ENCODE results near the gene PLCB4. TPM values are rescaled to one million over a fixed set of nuclear protein-coding genes. Genes with fewer than 3 reads are reported as not detected.

PLCB4 gene
- polyA plus RNA-seq, 1 donor (not counting 4 experiments of a cell fraction or from before 2014, with no cell fraction given), result 4.1 TPM

GRCh38 chr20:9360431-9360830 is 291.5 kb downstream of the PLCB4 start:
- Histone ChIP-seq H3K9ac (ENCODE audit: control insufficient read depth, extremely low read depth, insufficient read depth, low read length) (no peak overlapping the region), H3K27me3 (ENCODE audit: control insufficient read depth, extremely low read depth, insufficient read depth, low read length) (no peaks in the 10 kb centered on the region), H3K4me3 (ENCODE audit: control insufficient read depth in 2 of 3, extremely low read depth in 1 of 3, insufficient read depth in 2 of 3, low read depth in 1 of 3, low read length in 3 of 3) (no peak overlapping the region), H2AFZ (ENCODE audit: control insufficient read depth, low read length) (no peak overlapping the region), H3K4me1 (ENCODE audit: control insufficient read depth, extremely low read depth, insufficient read depth, low read length) (no peaks in the 10 kb centered on the region), H3K27ac (ENCODE audit: control insufficient read depth, insufficient read depth, low read length) (no peak overlapping the region), H3K36me3 (ENCODE audit: control insufficient read depth in 2 of 2, extremely low read depth in 1 of 2, insufficient read depth in 2 of 2, low read length in 2 of 2) (no peaks in the 10 kb centered on the region), H3K4me2 (ENCODE audit: control insufficient read depth, extremely low read depth, insufficient read depth, low read depth, low read length) (no peak overlapping the region), H3K9me1 (ENCODE audit: control insufficient read depth, extremely low read depth, insufficient read depth, low read length) (no peaks in the 10 kb centered on the region), H3K79me2 (ENCODE audit: control insufficient read depth, insufficient read depth, low read length) (no peaks in the 10 kb centered on the region), H4K20me1 (ENCODE audit: control insufficient read depth, extremely low read depth, insufficient read depth, low read length) (no peaks in the 10 kb centered on the region), H3K9me3 (ENCODE audit: control insufficient read depth, low read depth, low read length) (no peaks in the 10 kb centered on the region)
- no peak for TF ChIP-seq CTCF (optimal IDR thresholded peaks at IDR 0.05 in 1 of 3, IDR thresholded peaks at IDR 0.05 in 1 of 3, conservative IDR thresholded peaks at IDR 0.05 in 1 of 3; ENCODE audit: extremely low read depth in 1 of 3, insufficient read depth in 2 of 3, low read length in 3 of 3)
- no peak for TF ChIP-seq EZH2 (IDR thresholded peaks at IDR 0.05; ENCODE audit: low read length)
- FAIRE-seq, result no peak
- dilution Hi-C loops (cut with MboI; ENCODE audit: extremely low pct_ligation_motif_present, low sequenced_read_pairs), result no loop called here
- no peak for DNase-seq (ENCODE audit: low read depth, low spot score)

GRCh38 chr20:9363673-9364072 is 294.8 kb downstream of the PLCB4 start:
- Histone ChIP-seq H3K9me3 (ENCODE audit: control insufficient read depth, low read depth, low read length) (no peaks in the 10 kb centered on the region), H3K9ac (ENCODE audit: control insufficient read depth, extremely low read depth, insufficient read depth, low read length) (no peak overlapping the region), H3K4me2 (ENCODE audit: control insufficient read depth, extremely low read depth, insufficient read depth, low read depth, low read length) (no peak overlapping the region), H3K9me1 (ENCODE audit: control insufficient read depth, extremely low read depth, insufficient read depth, low read length) (no peaks in the 10 kb centered on the region), H3K4me1 (ENCODE audit: control insufficient read depth, extremely low read depth, insufficient read depth, low read length) (no peaks in the 10 kb centered on the region), H4K20me1 (ENCODE audit: control insufficient read depth, extremely low read depth, insufficient read depth, low read length) (no peaks in the 10 kb centered on the region), H3K4me3 (ENCODE audit: control insufficient read depth in 2 of 3, extremely low read depth in 1 of 3, insufficient read depth in 2 of 3, low read depth in 1 of 3, low read length in 3 of 3) (no peak overlapping the region), H2AFZ (ENCODE audit: control insufficient read depth, low read length) (no peak overlapping the region), H3K27me3 (ENCODE audit: control insufficient read depth, extremely low read depth, insufficient read depth, low read length) (no peaks in the 10 kb centered on the region), H3K79me2 (ENCODE audit: control insufficient read depth, insufficient read depth, low read length) (no peaks in the 10 kb centered on the region), H3K27ac (ENCODE audit: control insufficient read depth, insufficient read depth, low read length) (no peak overlapping the region), H3K36me3 (ENCODE audit: control insufficient read depth in 2 of 2, extremely low read depth in 1 of 2, insufficient read depth in 2 of 2, low read length in 2 of 2) (no peaks in the 10 kb centered on the region)
- dilution Hi-C loops (cut with MboI; ENCODE audit: extremely low pct_ligation_motif_present, low sequenced_read_pairs), result no loop called here
- TF ChIP-seq EZH2 (IDR thresholded peaks at IDR 0.05; ENCODE audit: low read length), result no peak
- TF ChIP-seq CTCF (optimal IDR thresholded peaks at IDR 0.05 in 1 of 3, IDR thresholded peaks at IDR 0.05 in 1 of 3, conservative IDR thresholded peaks at IDR 0.05 in 1 of 3; ENCODE audit: extremely low read depth in 1 of 3, insufficient read depth in 2 of 3, low read length in 3 of 3), result no peak
- DNase-seq (ENCODE audit: low read depth, low spot score) (no peak), FAIRE-seq (no peak)
